Measurements from ENCODE around the gene CDPF1.
"Not testable (repeated sequence)": the region's sequence is repeated elsewhere in the genome, so short reads cannot be mapped to it uniquely, and the experiment has no call there.

CDPF1 gene

DNA sequence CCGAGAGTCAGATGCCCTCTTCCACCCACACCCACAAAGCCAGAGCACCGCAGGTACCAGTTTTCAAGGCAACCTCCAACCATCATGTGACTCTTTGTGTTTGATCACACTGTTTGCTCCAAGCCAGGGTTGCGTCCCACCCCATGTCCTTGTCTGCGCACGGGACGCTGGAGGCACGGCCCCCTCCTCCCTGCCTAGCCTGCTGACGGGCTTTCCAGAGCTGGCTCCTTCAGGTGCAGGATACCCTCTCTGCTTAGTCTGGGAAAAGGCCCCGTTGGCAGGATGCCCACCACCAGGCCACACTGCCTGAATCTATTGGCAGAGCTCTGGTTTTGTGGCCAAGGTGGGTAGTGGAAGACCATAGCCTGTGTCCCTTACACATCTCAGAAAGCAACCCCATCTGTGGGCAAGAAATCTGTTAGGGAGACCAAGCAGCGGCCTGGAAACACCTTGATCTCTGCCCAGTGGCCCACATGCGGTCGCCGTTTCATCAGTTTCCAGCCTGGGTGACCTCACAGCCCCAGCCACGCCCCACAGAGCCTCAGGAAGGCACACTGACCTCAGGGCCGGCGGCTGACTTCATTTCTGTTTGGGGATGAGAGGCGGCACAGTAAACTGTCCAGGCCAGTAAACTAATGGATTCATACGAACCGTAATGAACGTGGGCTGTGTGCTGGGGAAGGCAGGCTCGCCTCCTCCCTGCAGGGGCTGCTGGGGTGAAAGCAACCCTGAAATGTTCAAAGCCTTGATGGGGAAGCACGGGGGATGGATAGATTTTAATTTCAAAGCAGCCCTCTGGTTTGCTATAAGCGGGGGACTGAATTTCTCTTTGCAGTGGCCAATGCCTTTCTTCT is 25.8 kb downstream of the CDPF1 start:
- no peak for DNase-seq

DNA sequence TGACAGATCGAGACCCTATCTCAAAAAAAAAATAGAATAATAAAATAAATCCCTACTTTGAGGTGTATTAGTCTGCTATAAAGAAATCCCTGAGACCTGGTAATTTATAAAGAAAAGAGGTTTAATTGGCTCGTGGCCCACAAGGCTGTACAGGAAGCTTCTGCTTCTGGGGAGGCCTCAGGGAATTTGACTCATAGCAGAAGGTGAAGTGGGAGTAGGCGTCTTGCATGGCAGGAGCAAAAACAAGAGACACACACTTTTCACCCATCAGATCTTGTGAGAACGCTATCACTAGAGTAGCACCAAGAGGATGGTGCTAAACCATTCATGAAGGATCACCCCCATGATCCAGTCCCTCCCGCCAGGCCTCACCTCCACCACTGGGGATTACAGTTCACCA is 29.2 kb downstream of the CDPF1 start:
- DNase-seq, result peak in 1 of 2 donors; percentile 6

DNA sequence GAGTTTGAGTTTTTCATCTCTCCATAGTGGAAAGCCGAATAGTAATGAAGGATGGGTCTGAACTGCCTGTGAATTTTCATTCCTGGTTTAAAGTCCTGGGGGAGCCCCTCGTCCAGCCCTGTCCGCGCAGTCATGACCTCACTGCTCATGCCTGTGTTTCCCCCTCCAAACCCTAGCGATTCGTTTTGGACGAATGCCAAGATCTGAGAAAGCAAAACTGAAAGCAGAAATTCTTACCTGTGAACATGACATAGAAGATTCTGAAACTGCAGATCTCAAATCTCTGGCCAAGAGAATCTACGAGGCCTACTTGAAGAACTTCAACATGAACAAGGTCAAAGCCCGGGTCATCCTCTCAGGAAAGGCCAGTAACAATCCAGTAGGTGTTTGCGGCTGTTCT is 30.5 kb downstream of the CDPF1 start:
- no peak for DNase-seq

DNA sequence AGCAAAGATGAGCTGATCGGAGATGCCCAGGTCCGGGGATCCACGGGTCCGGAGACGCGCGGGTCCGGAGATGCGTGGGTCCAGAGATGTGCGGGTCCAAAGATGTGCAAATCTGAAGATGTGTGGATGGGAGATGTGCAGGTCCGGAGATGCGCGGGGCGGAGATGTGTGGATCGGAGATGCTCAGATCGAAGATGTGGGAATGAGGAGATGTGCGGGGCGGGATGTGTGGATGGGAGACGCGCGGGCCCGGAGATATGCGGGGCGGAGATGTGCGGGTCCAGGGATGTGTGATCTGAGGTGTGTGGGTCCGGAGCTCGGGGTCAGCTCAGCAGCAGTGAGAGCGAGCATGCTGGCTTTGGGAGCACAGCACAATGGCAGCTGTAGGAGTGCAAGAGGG is 35.5 kb downstream of the CDPF1 start:
- DNase-seq, result no peak

DNA sequence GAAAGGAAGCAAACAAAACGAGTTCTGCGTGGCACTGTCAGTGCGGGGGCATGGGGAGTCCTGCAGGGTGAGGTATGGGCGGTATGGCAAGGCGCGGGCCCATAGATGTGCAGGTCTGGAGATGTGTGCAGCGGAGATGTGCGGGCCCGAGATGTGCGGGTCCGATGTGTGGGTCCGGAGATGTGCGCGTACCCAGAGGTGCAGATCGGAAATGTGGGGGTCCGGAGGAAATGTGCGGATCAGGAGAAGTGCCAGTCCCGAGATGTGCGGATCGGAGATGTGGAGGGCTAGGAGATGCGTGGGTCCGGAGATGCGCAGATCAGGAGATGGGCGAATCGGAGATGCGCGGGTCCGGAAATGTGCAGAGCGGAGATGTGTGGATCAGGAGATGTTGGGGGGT is 35.9 kb downstream of the CDPF1 start:
- no peak for DNase-seq

DNA sequence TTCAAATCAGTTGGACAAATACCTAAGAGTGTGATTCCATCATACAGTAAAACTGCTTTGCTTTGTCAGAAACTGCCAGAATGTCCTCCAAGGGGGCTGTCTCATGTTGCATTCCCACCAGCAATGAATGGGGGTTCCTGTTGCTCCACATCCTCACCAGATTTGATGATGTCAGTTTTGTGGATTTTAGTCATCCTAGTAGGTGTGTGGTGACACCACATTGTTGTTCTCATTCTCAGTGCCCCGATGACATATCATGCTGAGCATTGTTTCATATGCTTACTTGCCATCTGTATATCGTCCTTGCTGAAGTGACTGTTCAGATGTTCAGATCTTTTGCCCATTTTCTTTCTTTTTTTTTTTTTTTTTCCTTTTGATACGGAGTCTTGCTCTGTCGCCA is 37.0 kb downstream of the CDPF1 start:
- no peak for DNase-seq

DNA sequence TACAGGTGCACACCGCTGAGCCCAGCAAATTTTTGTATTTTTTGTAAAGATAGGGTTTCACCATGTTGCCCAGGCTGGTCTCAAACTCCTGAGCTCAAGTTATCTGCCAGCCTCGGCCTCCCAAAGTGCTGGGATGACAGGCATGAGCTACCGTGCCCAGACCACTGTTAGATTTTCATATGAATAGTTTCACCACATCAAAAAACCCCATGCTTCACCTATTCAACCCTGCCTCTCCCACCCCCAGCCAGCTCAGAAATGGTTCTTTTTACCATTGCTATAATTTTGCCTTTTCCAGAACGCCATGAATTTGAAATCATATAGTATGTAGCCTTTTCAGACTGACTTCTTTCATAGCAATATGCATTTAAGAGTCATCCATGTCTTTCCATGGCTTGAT is 37.9 kb downstream of the CDPF1 start:
- DNase-seq, result no peak

DNA sequence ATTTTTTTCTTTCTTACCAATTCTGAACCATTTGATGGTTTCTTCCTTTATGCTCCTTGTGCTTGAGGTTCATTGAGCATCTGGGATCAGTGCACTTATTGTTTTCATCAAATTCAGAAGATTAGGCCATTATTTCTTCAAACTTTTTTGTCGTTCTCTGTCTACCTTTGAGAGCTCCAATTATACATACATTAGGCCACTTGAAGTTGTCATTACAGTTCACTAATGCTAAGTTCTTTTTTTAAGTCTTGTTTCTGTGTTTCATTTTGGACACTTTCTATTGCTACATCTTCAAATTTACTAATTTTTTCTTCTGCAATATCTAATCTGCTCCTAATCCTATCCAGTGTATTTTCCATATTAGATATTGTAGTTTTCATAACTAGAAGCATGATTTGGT is 40.8 kb downstream of the CDPF1 start:
- no peak for DNase-seq

DNA sequence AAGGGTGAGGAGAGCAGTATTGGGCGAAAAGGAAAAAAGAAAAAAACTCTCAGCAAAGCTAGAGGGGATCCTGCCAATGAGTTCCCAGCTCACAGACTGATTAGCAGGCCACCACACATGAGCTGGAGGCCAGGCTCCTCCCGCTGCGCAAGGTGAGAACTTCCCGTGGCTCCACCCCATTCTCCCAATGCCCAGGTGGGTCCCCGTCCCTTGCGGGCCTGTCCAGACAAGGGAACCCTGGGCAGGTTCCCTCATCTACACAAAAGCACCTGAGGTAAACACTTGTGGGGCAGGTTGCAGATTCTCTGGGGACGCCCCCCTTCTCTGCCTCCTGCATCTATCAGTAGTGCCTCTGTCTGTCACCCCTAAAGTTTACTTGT is 46.5 kb downstream of the CDPF1 start:
- no peak for DNase-seq

DNA sequence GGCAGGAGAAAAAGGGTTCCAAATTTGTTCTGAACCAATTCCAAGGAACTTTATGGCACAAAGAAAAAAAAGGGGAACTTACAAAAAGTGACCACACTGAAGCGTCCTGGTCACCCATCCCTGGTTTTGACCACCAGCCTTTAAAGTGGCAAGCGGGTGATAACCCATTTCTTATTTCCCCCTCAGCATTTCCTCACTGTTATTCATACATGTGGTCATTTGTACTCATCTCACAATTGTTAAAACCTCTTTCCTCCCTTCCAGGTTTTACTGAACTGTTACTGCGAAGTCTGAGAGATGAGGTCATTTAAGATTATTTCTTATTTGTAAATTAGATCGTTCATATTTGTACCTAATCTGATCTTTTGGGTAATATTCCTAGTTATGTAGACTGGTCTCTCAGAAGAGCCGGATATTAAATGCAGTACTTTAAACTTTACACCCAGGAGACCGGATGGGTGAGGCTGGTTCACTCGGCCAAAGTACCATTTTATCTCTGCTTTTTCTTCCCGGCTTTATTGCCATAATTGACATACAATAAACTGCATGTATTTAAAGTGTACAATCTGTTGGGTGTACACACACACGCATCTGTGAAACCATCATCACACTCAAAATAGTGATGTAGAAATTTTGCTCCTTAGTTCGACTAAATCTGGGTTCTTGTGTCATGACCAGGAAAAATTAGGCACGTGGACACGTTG is 47.0 kb downstream of the CDPF1 start:
- DNase-seq, result no peak

DNA sequence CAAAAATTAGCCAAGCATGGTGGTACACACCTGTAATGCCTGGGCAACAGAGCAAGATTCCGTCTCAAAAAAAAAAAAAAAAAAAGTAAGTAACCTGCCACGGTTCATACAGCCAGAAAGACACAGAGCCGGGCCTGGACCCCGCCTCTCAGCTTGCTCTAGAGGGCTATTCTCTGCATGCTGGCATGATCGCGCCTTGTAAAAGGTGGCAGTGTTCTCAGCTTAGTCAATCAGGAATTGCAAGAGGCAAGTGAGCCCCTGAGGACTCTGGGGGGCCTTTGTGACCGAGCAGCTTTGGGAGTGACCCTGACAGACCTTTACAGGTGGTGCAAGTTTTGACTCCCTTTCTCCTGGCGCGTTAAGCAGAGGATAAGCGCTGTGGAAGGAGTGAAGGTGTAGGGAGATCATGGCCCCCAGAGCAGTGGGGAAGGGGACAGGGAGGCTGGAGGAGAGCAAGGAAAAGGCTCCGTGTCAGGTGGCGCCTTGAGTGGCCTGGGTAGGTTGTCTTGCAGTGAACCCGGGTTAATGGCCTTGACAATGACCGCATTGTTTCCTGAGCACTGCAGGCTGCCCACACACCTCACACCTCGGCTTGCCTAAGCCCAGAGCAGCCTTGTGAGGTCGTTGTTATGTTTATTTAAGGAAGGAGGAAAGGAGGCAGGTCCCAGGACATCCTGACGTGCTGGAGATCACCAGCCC is 48.9 kb downstream of the CDPF1 start:
- no peak for DNase-seq

DNA sequence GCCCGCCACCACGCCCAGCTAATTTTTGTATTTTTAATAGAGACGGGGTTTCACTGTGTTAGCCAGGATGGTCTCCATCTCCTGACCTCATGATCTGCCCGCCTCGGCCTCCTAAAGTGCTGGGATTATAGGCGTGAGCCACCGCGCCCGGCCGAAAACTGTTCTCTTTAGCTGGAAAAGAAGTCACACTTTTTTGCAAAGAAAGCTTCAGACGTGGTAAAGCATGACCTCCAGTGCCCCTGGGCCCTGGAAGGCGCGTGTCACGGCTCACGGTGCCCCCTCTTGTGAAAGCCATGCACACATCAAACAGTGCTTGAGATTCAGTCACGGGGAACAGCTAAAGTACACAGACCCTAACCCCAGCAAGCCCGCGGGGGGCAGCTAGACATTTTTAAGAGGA is 51.3 kb downstream of the CDPF1 start:
- not testable (repeated sequence) for DNase-seq

DNA sequence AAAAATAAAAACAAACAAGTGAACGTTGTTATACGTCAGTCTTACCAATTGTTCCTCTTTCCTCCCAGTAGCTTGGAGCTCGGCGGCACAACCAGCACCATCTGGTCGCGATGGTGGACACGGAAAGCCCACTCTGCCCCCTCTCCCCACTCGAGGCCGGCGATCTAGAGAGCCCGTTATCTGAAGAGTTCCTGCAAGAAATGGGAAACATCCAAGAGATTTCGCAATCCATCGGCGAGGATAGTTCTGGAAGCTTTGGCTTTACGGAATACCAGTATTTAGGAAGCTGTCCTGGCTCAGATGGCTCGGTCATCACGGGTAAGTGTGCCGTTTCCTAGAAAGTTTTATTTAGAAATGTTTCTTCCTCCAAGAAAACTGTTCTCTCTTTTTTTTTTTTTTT is 51.8 kb downstream of the CDPF1 start:
- DNase-seq, result no peak

DNA sequence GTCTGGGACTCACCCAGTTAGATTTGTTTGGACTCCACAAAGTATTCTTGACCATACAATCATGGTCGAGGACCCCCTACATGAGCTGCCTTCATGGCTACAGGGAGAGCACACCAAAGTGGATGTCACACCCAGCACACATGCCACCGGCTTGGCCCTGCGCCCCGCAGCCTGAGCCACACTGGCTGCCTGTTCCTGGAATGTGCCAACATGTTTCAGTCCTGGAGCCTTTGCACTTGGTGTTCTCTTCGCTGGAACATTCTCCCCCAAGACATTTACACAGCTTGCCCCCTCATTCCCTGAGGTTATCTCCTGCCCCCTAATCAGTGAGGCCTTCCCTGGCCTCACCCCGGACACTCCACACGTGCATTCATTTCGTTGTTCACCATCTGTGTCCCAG is 53.8 kb downstream of the CDPF1 start:
- DNase-seq, result no peak

DNA sequence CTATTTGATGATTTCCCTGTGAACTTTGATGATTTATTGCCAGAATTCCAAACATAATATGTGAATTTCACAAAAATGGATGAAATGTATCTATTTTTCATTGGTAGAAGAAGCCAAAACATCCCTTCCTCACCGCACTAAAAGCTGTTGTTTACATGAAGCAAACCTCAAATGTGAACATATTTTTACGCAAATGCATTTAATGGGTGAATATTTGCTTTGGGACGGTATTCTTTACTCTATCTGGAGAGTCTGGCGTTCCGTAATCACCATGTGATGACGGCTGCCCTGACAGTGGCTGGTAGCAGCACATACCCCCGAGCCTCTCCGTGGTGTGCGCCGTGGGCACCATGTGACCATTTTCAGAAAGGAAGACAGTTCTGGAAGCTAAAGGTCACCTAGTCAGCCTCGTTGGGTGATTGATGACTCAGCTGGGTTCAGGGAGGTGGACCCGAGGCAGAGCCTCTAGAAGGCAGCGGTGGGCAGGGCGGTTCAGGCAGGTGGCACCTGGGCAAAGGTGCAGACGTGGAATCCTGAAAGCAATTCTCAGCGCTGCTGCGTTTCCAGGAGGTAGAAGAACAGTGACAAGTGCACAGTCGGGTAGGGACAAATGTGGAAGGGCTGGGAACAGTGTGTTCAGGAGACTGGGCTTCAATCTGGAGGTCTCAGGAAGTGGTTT is 54.5 kb downstream of the CDPF1 start:
- DNase-seq, result no peak

Data from stimulated activated CD4-positive, alpha-beta T cell treated with anti-CD3 and anti-CD28 coated beads, Interleukin-2, amount 100 ng/mL, for 48 hours (primary cell).